ENCODE measurements around the gene BEGAIN.

BEGAIN gene, protein sequence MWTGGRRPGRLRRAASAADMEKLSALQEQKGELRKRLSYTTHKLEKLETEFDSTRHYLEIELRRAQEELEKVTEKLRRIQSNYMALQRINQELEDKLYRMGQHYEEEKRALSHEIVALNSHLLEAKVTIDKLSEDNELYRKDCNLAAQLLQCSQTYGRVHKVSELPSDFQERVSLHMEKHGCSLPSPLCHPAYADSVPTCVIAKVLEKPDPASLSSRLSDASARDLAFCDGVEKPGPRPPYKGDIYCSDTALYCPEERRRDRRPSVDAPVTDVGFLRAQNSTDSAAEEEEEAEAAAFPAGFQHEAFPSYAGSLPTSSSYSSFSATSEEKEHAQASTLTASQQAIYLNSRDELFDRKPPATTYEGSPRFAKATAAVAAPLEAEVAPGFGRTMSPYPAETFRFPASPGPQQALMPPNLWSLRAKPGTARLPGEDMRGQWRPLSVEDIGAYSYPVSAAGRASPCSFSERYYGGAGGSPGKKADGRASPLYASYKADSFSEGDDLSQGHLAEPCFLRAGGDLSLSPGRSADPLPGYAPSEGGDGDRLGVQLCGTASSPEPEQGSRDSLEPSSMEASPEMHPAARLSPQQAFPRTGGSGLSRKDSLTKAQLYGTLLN

DNA sequence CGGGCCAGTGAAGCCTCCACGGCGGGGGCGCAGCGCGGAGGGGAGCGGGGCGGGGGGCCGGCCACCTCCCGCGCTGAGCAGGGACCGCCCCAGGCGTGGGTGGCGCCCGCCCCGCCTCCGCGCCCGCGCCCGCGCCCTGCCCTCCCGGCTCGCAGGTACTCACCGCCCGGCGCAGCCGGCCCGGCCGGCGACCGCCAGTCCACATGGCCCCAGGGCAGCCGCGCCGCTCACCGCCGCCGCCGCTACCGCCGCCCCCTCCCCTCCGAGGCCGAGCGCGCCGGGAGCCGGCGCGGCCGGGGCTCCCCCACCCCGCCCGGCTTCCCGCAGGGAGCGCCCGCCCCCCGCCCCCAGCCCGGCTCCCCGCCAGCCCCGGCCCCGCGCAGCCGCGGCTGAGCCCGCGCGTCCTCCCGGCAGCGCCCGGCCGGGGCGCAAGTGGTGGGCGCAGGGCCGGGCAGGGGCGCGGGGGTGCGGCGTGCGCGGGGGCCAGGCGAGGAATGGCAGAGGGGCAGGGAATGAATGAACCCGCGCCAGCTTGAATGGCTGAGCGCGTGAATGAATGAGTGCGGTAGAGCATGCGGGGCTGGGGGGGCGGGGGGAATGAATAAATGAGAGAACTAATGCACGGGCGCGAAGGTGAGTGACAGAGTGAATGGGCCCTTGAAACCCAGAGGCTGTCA lies at the start of gene BEGAIN:
Gene BEGAIN, minus strand, starts transcription at position 332 of the 677 bp plus-strand sequence. Its CDS starts 127 bp downstream, at position 205.
- no peak for DNase-seq

DNA sequence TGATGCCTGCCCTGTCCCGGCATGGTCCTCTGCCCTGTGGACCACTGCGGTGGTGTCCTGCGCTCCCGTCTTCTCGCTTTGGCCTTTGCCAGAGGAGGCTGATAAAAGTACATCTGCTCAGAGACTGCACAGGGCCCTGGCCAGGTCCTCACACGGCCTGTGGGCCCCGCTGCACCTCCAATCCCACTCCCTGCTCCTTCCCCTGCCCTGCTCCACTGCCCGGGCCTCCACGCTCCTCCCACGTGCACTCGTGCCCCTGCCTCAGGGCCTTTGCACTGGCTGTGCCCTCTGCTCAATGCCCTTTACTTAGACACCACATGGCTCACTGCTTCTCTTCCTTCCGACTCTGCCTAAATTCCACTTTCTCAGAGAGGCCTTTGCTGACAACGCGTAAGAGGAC lies 49.3 kb upstream of the BEGAIN start:
- DNase-seq: no peak

DNA sequence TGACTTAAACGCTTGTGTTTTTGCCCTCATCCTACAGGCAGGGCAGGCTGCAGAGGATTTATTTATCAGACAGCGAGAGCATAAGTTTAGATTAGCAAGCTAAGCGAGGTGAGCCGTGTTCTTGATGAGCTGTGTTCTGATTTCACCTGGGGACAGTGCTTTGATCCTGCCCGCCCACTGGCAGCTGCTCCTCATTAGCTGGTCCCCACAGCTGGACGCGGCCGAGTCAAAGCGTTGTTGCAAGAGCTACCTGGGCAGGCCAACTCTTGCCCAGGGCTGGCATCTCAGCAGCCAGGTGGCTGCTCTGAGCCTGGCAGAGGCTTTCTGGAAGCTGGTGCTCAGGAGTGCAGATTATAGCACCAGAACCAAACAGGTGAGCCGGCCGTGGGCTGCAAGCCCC lies 46.8 kb upstream of the BEGAIN start:
- DNase-seq: no peak

DNA sequence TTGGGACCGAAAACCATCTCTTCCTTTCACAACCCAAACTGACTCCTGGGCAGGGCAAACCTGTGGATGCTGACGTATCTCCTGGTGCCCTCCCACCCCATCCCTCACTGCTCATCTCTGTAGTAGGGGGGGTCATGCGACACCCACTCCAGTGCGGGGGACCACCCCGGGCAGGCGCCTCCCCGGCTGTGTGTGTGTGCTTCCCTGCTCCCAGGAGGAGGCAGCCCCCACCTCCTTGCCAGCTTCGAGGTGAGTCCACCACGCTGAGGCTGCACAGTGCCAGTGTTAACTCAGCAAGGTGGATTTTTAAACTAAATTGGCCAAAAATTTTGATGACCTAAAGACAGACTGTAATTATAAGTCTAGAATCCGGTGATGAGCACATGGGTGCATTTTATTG lies 46.2 kb upstream of the BEGAIN start:
- no peak for DNase-seq

DNA sequence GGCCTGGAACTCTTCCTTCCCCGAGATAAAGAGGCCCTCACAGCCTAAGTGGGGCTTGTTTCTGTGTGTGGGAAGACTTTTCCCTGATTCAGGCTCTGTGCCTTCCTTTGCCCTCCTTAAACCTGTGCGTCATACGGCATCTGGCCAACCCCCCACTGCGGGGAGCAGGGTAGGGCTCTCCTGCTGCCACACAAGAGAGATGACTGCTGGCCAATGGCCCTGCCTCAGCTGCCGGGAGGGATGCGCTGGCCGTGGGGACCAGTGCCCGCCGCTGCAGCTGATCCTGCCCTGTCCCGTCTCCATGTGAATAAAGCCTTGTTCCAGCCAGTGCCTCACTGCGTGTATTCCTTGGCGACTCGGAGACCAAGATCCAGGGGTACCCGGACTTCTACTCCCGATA lies 42.5 kb upstream of the BEGAIN start:
- DNase-seq: peak; percentile 24 to 51

DNA sequence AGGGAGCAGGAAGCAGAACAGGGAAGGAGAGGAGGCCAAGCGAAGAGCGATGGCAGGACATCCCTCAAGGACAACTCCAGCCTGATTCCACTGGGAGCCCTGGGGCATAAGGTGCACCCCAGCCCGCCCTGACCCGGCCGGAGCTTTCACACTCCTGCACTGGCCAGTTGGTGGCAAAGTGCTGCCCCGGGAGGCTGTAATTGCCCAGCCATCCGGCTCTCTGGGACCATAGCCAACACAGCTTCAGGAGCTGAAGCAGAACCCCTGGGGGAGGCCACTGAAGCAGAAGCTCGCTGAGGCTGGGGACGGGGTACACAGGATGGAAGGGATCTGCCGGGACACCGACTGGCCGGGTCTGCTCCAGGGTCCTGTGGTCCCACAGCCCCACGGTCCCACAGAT lies 41.9 kb upstream of the BEGAIN start:
- no peak for DNase-seq

DNA sequence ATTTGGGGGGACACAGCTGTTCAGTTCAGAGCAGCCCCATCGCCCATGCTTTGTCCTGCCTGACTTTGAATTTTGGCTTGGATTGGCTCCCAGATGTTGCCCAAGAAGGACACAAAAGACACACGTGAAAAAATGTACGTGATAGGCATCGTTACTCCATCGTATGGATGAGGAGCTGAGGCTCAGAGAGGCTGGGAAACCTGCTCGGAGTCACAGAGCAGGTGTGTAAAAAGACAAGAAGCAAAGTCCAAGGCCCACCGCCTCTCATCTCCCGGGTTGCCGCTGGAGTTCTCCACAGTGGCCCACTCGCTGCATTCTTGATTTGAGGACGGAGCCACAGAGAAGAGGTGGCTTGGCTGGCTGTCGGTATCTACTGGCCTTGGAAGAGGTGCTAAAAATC lies 41.0 kb upstream of the BEGAIN start:
- DNase-seq: no peak

DNA sequence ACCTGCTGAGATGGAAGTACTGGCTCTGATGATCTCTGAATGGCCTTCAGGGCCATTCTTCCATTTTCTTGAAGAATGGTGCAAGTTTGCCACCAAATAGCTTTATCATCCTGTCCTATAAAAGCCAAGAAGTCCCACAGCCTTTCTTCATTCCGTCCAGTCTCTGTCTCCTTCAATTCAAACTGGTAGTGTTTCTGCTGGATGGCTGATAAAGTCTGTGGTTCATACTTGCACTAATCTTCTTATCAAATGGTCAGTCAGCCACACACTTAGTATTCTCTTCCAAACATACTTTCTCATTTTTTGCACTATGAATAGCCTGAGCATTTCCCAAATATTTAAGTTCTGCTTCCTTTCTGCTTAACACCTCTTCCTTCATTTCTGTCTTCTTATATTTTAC lies 39.4 kb upstream of the BEGAIN start:
- DNase-seq: no peak

DNA sequence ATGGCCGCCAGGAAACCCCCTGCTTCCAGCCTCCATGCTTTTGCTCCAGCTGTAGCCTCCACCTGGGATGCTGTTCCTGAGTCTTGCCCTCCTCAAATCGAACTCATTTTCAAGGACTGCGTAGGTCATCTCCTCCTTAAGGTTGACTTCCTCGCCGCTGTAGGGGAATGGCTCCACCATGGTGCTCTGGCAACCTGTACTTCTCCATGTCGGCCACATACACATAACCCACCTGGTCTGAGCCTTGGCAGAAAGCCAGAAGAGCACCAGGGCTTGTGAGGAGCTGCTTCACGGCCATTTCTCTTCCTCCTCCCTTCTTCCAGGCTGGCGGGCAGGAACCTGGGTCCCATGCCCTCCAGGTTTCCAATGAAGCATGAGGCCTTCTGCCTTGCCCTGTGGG lies 36.7 kb upstream of the BEGAIN start:
- DNase-seq: no peak

DNA sequence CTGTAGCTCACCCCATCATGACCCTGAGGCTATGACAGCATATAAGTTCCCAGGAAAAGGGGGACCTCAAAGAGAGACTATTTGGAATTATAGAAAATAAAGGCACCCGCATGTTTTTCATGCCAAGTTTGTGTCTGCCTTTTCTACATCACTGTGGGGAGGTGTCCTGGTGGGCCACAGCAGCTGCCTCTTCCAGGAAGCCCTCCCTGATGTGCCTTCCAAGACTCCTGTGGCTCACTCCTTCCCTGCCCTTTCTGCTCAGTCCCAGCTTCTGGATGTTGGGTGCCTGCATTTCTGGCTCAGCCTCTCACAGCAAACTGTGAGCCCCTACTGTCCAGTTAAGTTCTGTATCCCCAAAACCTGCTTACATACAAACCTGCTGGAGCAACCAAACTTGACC lies 36.3 kb upstream of the BEGAIN start:
- no peak for DNase-seq

DNA sequence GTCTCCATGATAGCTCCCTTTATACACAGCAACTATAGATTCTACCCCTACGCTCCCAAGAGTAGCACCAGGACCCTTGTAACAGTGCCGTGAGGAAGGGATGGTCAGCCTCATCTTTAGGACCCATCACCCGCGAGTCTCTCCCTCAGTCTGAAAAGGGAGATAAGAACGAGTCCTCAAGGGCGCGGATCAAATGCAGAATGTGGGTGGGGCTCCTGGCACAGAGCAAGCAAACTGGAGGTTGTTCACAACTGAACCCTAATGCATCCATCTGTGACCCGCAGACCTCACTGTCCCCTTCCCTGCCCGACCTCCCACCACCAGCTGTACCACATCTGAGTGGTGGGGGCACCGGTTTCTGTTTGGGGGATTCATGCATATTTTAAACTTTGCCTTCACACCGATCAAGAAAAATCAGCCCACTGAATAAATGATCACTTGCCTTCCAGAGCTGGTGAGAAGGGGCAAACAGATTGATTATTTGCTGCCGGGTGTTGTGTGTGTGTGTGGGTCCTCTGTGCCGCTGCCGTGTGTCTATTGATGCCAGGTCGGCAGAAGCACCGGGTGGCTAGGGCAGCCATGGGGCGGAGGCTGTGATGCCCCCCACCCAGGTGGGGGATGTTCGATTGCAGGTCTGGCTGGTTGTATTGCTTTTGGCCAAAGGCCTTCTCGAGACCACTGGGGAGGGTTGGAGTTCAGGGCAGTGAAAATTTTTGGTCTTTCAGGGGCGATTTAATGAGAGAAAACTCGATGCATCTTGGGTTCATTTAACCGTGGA lies 35.7 kb upstream of the BEGAIN start:
- DNase-seq: no peak

DNA sequence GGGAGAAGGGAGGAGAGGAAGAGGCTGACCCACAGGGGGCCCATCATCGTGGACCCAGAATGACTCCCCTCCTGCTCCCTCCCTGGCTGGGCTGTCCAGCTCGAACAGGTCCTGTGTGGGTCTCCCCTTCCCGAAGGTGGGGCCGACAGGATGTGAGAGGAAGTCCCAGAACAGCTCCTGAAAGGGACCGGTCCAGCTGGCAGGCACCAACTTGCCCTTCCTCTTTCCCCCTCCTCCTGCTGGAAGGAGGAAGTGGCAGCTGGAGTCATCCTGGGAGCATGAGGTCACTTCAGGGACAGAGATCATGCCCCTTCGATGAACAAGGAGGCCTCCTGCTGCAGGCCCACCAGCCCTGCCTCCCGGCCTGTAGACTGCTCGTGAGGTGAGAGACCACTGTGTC lies 35.0 kb upstream of the BEGAIN start:
- no peak for DNase-seq

DNA sequence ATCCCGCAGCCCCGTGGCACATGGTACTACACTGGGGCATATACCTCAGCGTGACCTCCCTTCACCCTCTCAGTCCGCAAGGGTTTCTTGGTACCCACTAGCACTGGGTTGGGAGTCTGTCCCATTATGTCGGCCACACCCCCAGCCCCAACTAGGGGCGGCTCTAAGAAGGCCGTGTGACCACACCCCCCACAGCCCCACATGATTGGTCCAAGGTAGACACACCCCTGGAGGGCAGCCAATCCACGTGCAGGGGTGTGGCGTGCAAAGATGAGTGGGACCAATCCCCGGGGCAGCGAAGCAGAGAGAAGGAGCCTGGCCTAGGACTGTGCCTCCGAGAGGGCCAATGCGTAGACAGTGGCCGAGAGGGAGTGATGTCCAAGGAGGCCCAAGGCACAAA lies 34.6 kb upstream of the BEGAIN start:
- no peak for DNase-seq

DNA sequence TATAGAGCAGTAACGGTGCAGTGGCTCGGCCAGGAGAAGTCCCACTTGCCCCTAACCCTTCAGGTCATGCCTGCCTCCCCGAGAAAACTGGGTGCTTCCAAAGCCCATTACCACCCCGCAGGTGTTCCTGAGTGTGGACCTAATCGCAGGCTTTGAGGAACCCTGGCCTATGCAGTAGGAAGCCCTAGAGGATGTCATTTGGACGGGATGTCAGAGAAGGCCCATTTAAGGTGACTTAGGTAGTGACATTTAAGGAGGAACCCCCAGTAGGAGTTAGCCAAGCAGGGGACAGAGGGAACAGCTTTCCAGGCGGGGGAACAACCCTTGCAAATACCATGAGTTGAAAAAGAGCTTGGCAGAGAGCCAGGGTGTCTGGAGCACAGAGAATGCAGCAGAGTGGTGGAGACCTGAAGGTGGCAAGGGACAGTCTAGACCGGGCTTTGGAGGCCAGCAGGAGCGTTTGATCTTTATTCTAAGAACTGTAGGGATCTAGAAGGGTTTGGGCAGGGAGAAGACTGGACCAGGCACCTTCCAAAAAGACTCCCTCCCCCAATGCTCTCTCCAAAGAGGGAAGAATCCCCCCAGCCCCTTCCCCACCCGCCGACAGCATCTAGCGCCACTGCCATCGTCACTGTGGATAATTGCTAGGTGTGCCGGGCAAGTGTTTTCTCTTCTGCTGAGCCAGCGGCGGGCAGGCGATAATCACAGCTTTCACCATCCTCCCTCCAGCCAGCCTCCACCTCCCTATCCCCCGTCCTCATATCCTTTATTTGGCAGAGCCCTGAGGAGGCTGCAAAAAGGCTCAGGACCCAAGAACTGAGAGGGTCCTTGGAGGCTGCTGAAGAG lies 33.3 kb upstream of the BEGAIN start:
- DNase-seq: no peak

DNA sequence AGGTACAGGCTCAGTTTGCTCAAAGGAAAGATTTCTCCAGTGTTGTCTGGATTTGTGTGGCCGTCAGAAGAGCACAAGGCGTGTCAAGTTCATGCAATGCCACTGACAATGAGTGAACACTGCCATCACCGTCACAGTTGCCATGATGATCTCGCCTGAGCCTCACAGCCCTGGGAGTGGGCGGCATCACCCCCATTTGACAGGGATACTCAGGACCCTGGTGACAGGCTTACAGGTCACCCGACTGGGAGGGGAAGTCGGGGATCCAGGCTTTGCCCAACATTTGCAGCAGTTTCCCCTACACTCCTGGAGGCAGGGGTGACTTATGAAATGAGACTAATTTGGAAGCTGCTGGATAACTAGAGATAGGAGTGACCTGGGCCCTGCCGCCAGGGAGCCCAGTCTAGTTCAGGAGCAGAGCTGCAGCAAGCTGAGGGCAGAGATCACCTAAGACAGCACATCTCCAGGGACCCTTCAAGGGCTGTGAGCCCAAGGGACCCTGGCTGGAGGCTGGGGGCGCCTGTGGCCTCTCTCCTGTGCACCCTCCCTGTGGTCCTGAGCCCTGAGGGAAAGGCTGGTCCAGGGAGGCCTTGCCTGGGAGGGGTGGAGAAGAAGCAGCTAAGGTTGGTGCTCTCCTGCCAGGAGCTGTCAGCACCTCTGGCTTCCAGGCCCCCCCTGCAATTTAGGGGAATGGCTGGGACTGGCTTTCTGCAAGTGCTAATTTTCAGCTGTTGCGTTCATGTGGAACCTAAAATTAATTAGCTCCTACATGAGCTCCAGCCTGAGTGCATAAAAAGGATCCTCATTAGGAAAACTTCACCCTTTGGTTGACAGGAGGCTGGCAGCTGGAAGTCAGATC lies 32.4 kb upstream of the BEGAIN start:
- DNase-seq: no peak

DNA sequence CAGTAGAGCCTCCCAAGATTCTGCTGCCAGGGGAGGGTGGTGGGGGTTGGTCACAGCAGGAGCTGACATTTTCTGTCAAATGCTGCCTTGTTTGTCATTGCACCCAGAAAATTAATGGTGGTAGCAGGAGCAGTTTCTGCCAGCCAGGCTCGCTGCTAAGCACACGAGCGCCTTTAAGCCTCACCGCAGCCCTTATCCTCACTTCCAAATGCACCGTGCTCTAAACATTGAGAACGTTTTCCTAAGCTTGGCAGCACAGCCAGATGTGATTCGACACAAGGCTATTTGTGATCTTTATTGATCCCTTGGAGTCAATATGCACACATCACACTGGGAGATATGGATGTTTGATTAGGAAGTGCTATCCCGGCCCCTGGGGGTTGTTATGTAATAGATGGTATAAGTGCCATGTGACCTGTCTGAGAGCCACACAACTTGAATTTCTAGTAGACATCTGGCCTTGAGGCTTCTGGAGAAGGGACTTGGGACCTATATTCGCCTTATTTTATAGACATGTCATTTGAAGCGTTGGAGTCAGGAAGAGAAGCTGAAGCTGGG lies 31.6 kb upstream of the BEGAIN start:
- no peak for DNase-seq

DNA sequence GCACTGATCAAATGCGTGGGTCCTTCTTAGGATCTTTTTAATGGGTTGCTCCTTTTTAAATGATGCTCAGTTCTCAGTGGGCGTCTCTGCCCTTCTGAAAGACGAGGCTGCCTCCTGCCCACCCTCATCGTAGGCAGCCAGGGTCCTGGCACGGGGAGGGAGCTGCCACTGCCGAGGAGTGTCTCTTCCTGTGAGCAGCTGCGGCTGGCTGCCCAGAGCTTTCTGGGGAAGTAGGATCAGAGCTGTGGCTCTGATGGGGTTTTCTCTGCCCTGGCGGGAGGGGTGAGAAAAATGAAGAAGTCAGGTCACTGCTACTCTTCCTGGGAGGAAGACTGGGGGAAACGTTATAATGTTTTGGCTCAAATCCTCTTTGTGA lies 31.1 kb upstream of the BEGAIN start:
- DNase-seq: peak; percentile 48 to 81

DNA sequence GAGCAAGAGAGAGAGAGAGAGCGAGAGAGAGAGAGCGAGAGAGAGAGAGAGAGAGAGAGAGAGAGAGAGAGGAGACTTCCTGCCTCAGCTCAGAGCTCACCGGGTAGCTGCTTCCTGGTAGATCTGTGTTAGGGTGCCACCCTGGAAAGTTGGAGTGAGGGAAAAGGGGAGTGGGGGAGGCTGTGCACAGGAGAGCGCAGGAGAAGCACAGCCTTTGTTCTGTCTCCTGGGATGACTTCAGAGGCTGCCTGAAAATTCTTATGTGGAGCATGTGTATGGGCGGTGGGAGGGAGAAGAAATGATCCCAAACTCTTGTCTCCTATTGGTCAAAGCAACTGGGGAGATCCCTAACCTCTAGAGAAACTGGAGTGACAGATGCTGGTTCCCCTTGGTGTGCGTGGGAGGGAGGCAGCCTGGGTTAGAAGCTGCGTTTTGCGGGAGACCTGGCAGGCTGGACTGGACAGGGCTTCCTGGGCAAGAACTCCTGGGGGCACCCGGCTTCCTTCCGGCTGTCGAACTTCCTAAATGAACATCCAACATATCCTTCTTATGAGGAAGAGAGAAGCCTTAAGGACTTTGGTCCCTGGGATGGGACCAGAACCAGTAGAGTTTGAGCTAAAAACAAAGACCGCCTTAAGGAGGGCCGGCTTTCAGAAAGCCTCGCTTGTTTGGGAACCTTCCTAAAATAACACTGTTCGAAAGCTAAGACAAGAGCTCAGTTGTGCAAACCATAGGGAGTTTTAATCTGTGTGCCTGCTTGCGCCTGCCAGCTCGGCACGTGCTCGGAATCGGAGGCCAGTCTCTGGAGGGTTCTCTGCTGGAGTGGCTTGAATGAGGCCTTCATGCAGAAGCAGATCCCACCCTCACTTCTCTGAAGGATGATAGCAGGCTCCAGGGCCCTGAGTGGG lies 30.4 kb upstream of the BEGAIN start:
- peak; percentile 81 for DNase-seq

DNA sequence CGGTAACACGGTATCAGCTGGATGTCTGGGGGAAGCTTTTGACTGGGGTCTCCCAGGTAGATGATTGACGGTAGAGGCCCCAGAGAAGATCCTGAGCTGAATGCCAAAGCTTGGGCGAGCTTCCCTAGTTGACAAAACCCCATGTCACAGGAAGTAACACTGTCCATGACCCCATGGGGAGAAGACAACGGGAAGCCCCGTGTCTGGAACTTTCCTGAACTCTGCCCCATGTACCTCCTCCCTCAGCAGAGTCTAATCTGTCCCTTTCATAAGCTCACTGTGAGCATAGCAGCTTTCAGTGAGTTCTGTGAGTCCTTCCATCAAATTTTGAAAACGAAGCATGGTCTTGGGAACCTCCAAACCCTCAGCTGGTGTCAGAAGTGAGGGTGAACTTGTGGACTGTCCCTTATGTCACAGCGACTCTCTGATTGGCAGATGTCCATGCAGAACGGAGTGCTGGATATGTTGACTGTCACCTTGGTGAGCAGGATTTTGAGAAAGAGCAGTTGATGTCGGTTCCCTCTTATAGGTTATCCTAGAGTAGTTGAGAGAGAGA lies 29.7 kb upstream of the BEGAIN start:
- no peak for DNase-seq
